ENCODE measurements around the gene CRK.

CRK gene

DNA sequence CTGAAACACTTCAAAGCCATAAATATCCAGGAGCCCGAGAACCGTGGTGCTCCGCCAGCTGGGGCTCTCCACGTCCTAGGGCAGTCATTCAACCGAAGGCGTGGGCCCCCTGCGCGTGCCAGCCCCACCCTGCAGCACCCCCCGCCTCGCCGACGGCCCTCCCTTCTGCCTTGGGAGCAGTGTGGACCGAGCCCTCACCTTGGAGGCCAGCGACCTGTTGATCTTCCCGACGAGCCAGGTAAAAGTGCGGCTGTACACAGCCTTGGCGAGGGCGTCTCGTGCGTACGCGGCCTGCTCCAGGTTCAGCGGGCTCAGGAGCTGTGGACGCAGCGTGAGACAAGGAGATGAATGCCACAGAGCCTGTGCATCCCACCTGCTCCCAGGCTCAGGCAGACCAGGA is 22.4 kb upstream of the CRK start:
- no peak for TF ChIP-seq CEBPB (IDR thresholded peaks at IDR 0.05)
- TF ChIP-seq ZBTB7A (IDR thresholded peaks at IDR 0.05; ENCODE audit: low read depth): no peak
- TF ChIP-seq TAF1 (IDR thresholded peaks at IDR 0.05; ENCODE audit: low read depth): no peak
- no peak for TF ChIP-seq RAD21 (IDR thresholded peaks at IDR 0.05; ENCODE audit: low read depth)
- TF ChIP-seq EGR1 (IDR thresholded peaks at IDR 0.05): no peak
- no peak for TF ChIP-seq FOXM1 (IDR thresholded peaks at IDR 0.05; ENCODE audit: borderline replicate concordance, low read depth)
- TF ChIP-seq, protein P1, sequence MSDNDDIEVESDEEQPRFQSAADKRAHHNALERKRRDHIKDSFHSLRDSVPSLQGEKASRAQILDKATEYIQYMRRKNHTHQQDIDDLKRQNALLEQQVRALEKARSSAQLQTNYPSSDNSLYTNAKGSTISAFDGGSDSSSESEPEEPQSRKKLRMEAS (IDR thresholded peaks at IDR 0.05): no peak
- TF ChIP-seq YY1 (IDR thresholded peaks at IDR 0.05; ENCODE audit: low read depth): no peak
- TF ChIP-seq USF1 (IDR thresholded peaks at IDR 0.05): no peak
- TF ChIP-seq CREB1 (IDR thresholded peaks at IDR 0.05; ENCODE audit: low read depth): no peak
- no peak for TF ChIP-seq TEAD4 (IDR thresholded peaks at IDR 0.05)
- TF ChIP-seq NFIC (IDR thresholded peaks at IDR 0.05): no peak
- no peak for TF ChIP-seq EP300 (IDR thresholded peaks at IDR 0.05; ENCODE audit: borderline replicate concordance)
- TF ChIP-seq, protein P2, sequence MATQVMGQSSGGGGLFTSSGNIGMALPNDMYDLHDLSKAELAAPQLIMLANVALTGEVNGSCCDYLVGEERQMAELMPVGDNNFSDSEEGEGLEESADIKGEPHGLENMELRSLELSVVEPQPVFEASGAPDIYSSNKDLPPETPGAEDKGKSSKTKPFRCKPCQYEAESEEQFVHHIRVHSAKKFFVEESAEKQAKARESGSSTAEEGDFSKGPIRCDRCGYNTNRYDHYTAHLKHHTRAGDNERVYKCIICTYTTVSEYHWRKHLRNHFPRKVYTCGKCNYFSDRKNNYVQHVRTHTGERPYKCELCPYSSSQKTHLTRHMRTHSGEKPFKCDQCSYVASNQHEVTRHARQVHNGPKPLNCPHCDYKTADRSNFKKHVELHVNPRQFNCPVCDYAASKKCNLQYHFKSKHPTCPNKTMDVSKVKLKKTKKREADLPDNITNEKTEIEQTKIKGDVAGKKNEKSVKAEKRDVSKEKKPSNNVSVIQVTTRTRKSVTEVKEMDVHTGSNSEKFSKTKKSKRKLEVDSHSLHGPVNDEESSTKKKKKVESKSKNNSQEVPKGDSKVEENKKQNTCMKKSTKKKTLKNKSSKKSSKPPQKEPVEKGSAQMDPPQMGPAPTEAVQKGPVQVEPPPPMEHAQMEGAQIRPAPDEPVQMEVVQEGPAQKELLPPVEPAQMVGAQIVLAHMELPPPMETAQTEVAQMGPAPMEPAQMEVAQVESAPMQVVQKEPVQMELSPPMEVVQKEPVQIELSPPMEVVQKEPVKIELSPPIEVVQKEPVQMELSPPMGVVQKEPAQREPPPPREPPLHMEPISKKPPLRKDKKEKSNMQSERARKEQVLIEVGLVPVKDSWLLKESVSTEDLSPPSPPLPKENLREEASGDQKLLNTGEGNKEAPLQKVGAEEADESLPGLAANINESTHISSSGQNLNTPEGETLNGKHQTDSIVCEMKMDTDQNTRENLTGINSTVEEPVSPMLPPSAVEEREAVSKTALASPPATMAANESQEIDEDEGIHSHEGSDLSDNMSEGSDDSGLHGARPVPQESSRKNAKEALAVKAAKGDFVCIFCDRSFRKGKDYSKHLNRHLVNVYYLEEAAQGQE (IDR thresholded peaks at IDR 0.05; ENCODE audit: low read depth): no peak
- TF ChIP-seq TCF12 (IDR thresholded peaks at IDR 0.05; ENCODE audit: low read depth): no peak

DNA sequence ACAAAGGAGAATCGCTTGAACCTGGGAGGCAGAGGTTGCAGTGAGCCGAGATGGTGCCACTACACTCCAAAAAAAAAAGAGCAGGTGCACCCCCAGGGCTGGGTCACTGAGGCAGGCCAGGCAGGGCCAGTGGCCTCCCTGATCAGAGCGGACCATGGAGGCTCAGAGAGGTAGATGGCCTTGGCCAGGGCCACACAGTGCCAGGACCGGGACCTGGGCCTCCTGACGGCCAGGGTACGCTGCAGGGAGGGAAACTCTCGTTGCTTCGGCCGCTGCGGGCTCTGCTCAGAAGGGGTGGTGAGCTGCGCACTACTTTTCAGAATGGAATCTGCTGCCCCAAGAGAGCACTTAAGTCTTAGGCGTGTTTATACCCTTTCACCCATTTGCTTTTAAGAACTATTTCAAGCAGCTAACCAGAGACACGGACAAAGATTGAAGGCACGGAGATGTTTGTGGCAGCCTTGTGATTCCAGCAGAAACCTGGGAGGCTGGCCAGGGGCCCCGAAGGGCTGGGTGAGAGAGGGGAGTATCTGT is 19.4 kb upstream of the CRK start:
- no peak for TF ChIP-seq ZBTB7A (IDR thresholded peaks at IDR 0.05; ENCODE audit: low read depth)
- TF ChIP-seq CREB1 (IDR thresholded peaks at IDR 0.05; ENCODE audit: low read depth): no peak
- TF ChIP-seq TAF1 (IDR thresholded peaks at IDR 0.05; ENCODE audit: low read depth): no peak
- TF ChIP-seq, protein P1 (IDR thresholded peaks at IDR 0.05): no peak
- TF ChIP-seq, protein P2 (IDR thresholded peaks at IDR 0.05; ENCODE audit: low read depth): no peak
- TF ChIP-seq EGR1 (IDR thresholded peaks at IDR 0.05): no peak
- TF ChIP-seq FOXM1 (IDR thresholded peaks at IDR 0.05; ENCODE audit: borderline replicate concordance, low read depth): no peak
- TF ChIP-seq YY1 (IDR thresholded peaks at IDR 0.05; ENCODE audit: low read depth): no peak
- TF ChIP-seq USF1 (IDR thresholded peaks at IDR 0.05): no peak
- no peak for TF ChIP-seq TCF12 (IDR thresholded peaks at IDR 0.05; ENCODE audit: low read depth)
- no peak for TF ChIP-seq EP300 (IDR thresholded peaks at IDR 0.05; ENCODE audit: borderline replicate concordance)
- TF ChIP-seq CEBPB (IDR thresholded peaks at IDR 0.05): no peak
- no peak for TF ChIP-seq NFIC (IDR thresholded peaks at IDR 0.05)
- TF ChIP-seq RAD21 (IDR thresholded peaks at IDR 0.05; ENCODE audit: low read depth): no peak

GRCh38 chr17:1474402-1475189 is 18.6 kb upstream of the CRK start:
- no peak for TF ChIP-seq NFIC (IDR thresholded peaks at IDR 0.05)
- TF ChIP-seq, protein P1 (IDR thresholded peaks at IDR 0.05): no peak
- TF ChIP-seq FOXM1 (IDR thresholded peaks at IDR 0.05; ENCODE audit: borderline replicate concordance, low read depth): no peak
- no peak for TF ChIP-seq EGR1 (IDR thresholded peaks at IDR 0.05)
- no peak for TF ChIP-seq EP300 (IDR thresholded peaks at IDR 0.05; ENCODE audit: borderline replicate concordance)
- TF ChIP-seq ZBTB7A (IDR thresholded peaks at IDR 0.05; ENCODE audit: low read depth): no peak
- no peak for TF ChIP-seq TEAD4 (IDR thresholded peaks at IDR 0.05)
- no peak for TF ChIP-seq CREB1 (IDR thresholded peaks at IDR 0.05; ENCODE audit: low read depth)
- TF ChIP-seq YY1 (IDR thresholded peaks at IDR 0.05; ENCODE audit: low read depth): no peak
- TF ChIP-seq CEBPB (IDR thresholded peaks at IDR 0.05): no peak
- no peak for TF ChIP-seq TCF12 (IDR thresholded peaks at IDR 0.05; ENCODE audit: low read depth)
- TF ChIP-seq, protein P2 (IDR thresholded peaks at IDR 0.05; ENCODE audit: low read depth): no peak
- TF ChIP-seq USF1 (IDR thresholded peaks at IDR 0.05): no peak
- TF ChIP-seq TAF1 (IDR thresholded peaks at IDR 0.05; ENCODE audit: low read depth): no peak
- TF ChIP-seq RAD21 (IDR thresholded peaks at IDR 0.05; ENCODE audit: low read depth): no peak

Measured in Ishikawa (cell line).